Colonic mucosa (tissue), 4 donors: ENCODE data around the gene IQCN. TPM values are rescaled to one million over a fixed set of nuclear protein-coding genes. Genes with fewer than 3 reads are reported as not detected.
"Not testable (repeated sequence)": the region's sequence is repeated elsewhere in the genome, so short reads cannot be mapped to it uniquely, and the experiment has no call there.

Experiments
- DNase-seq: peaks from one replicate; pipeline ENCODE4 v3.0.0-alpha.2; 2020
- H3K27ac ChIP-seq: fragments of 200-600 bp; one replicate; pipeline ENCODE4 v1.8.0; 2021
- H3K27me3 ChIP-seq: fragments of 200-600 bp; one replicate; pipeline ENCODE4 v1.8.0; 2021
- H3K36me3 ChIP-seq: fragments of 200-600 bp; one replicate; pipeline ENCODE4 v1.8.0; 2021
- H3K4me1 ChIP-seq: fragments of 200-600 bp; one replicate; pipeline ENCODE4 v1.8.0; 2021; ENCODE audit warnings: mild to moderate bottlenecking
- H3K4me3 ChIP-seq: fragments of 200-600 bp; one replicate; pipeline ENCODE4 v1.8.0; 2021
- H3K9ac ChIP-seq, 2 donors: one replicate each; pipeline ENCODE4 v1.7.0; 2013; ENCODE audit warnings: control low read depth in 2 of 2, low read depth in 2 of 2, low read length in 2 of 2
- H3K9me3 ChIP-seq: fragments of 200-600 bp; one replicate; pipeline ENCODE4 v1.8.0; 2021
- CTCF ChIP-seq: fragments of 200-600 bp; IDR thresholded peaks from one replicate; pipeline ENCODE4 v1.8.0; 2022; ENCODE audit warnings: antibody characterized with exemption, mild to moderate bottlenecking
- intact Hi-C: fragments of 100-400 bp; cut with DNase I; formaldehyde crosslinking; loops from one replicate; pipeline ENCODE4 v1.14.1; 2022
- microRNA-seq: library from miRNA; unstranded; fragments of <30 nt; microRNA quantifications from one replicate; pipeline ENCODE4, GENCODE V29; 2019
- total RNA-seq, 2 donors: library from RNA; stranded (reverse); fragmentation: NEBNext Ultra II Directional in 1 of 2; extraction: Animal tissue kit (Norgen Biotek cat#: 25700) in 1 of 2; gene quantifications; one replicate each; pipeline ENCODE4 v1.2.1, GENCODE V29; 2021
- donor health status: healthy.
- donor health status: DM: no; HTN: no; CAD: no.
- donor health status: DM: no; HTN: no; CAD: no.

The IQCN gene
- total RNA-seq, 2 donors from 2014 or later: 1.7 to 3.0 TPM

DNA sequence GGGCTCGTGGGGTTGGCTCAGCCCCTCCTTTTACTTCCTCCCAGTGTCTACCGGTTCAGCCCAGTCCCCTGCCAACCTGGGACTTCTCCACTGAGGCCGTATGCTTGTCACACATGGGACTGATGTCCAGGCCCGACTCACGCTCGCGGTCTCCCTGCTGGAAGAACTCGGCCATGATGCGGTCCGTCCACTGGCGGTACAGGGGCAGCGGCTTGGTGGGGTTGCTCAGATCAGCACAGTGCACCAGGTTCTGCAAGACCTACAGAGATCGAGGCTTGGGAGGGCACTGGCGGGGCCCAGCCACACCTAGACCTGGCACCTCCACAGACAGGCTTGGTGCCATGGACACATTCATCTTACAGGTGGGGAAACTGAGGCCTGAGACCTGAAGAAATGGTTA is 62.6 kb downstream of the IQCN start:
- intact Hi-C loops: loop anchor here (10.0 kb wide), 1 partner anchor 123 kb away; no protein-coding TSS in a partner anchor
- Histone ChIP-seq H3K4me1 (no peaks in the 10 kb centered on the region), H3K27ac (no peak overlapping the region), H3K4me3 (no peak overlapping the region), H3K9ac (no peak overlapping the region), H3K36me3 (no peaks in the 10 kb centered on the region), H3K27me3 (no peaks in the 10 kb centered on the region), H3K9me3 (no peaks in the 10 kb centered on the region)
- DNase-seq: no peak
- TF ChIP-seq CTCF: no peak

DNA sequence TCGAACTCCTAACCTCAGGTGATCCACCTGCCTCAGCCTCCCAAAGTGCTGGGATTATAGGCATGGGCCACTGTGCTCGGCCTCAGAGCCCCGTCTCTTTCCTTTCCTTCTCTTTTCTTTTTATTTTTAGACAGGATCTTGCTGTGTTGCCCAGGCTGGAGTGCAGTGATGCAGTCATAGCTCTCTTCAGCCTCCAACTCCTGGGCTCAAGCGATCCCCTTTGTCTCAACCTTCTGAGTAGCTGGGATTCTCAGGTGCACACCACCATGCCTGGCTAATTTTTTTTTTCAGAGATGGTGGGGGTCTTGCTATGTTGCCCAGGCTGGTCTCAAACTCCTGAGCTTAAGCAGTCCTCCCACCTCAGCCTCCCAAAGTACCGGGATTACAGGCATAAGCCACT is 64.3 kb downstream of the IQCN start:
- intact Hi-C loops: loop anchor here (5.0 to 10.0 kb wide), 3 partner anchors 42 to 205 kb away; partner anchors contain the start of gene SSBP4
- not testable (repeated sequence) for H3K9ac ChIP-seq

DNA sequence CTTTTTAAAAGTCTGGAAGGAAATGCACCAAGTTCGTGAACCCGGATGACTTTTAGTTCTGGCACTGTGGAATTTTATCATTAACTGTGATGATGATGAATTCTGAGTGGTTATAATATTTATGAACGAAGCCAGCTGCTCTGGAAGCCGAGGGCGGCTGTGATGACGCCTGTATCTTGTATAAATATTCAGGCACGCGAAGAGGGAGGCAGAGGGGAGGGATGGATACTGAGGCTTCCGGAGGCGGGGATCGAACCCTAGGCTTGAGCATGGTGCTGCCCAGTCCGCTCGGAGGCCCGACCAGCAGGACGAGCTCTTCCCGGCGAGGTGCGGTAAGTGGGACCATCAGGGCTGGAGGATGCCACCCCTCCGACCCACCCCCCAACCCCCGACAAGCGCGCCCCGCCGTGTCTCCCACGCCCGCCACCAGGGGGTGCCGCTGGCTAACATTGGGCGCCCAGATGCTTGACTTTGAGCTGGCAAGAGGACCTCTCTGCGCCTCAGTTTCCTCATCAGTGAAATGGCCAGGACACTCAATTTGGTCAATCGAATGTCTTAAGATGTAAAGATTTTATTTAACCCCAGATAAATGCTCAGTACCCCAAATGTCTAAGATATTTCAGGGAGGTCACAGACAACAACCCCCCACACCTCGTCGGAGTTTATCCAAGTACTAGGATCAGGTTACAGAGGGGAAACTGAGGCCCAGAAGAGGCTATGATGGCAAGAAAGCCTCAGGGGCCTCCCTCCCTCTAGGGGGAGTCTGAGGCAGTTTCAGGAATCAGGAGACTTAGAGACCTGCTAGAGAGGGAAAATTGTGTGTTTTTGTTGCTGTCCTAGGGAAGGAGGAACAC is 65.9 kb downstream of the IQCN start:
- Histone ChIP-seq H3K27me3 (no peaks in the 10 kb centered on the region), H3K36me3 (no peaks in the 10 kb centered on the region), H3K27ac (no peak overlapping the region), H3K4me3 (no peak overlapping the region), H3K9ac (no peak overlapping the region), H3K4me1 (no peaks in the 10 kb centered on the region), H3K9me3 (no peaks in the 10 kb centered on the region)
- TF ChIP-seq CTCF: peak; percentile 80
- DNase-seq: peak; percentile 48
- intact Hi-C loops: loop anchor here (5.0 to 10.0 kb wide), 2 partner anchors 44 to 206 kb away; partner anchors contain the start of gene SSBP4

More for the DNA sequence above, 64.3 kb downstream of the IQCN start:
- H3K36me3 ChIP-seq, H3K4me1 ChIP-seq, DNase-seq, H3K27ac ChIP-seq, H3K4me3 ChIP-seq, H3K9me3 ChIP-seq, H3K27me3 ChIP-seq: not testable (repeated sequence)

Small RNAs within 50 kb of the gene (microRNA-seq; reads per million reads assigned to microRNA genes)
- 2.8 reads per million for gene MIR3188

Other genes starting within 250 kb of the IQCN start
- 1 to 10 TPM in 1 of 2 donors, under 1 TPM in 1; 0.53 to 1.1 TPM for gene IL12RB1, start 187.5 kb downstream of the IQCN start, total RNA-seq
- gene MAST3, start 176.7 kb downstream of the IQCN start, total RNA-seq: 10 to 100 TPM; 24.3 to 30.9 TPM
- 10 to 100 TPM; 42.9 to 48.2 TPM for gene PIK3R2, start 121.3 kb downstream of the IQCN start, total RNA-seq
- 10 to 100 TPM; 47.1 to 95.2 TPM for gene IFI30, start 100.6 kb downstream of the IQCN start, total RNA-seq
- gene MPV17L2, start 81.2 kb downstream of the IQCN start, total RNA-seq: 10 to 100 TPM in 1 of 2 donors, 1 to 10 TPM in 1; 8.9 to 21.7 TPM
- 1 to 10 TPM; 3.5 to 4.2 TPM for gene RAB3A, start 70.4 kb downstream of the IQCN start, total RNA-seq
- 1 to 10 TPM; 2.1 TPM for gene PDE4C, start 48.0 kb downstream of the IQCN start, total RNA-seq
- gene JUND, start 7.2 kb upstream of the IQCN start, total RNA-seq: 100 to 1,000 TPM; 177 to 418 TPM
- 100 to 1,000 TPM; 128 to 308 TPM for gene LSM4, start 48.6 kb upstream of the IQCN start, total RNA-seq
- gene PGPEP1, start 66.1 kb upstream of the IQCN start, total RNA-seq: 10 to 100 TPM; 62.6 to 99.0 TPM
- gene GDF15, start 111.7 kb upstream of the IQCN start, total RNA-seq: 100 to 1,000 TPM; 120 to 159 TPM
- 1 to 10 TPM; 1.4 to 3.9 TPM for gene LRRC25, start 123.2 kb upstream of the IQCN start, total RNA-seq
- 10 to 100 TPM; 40.1 to 77.3 TPM for gene SSBP4, start 144.9 kb upstream of the IQCN start, total RNA-seq
- gene ISYNA1, start 163.7 kb upstream of the IQCN start, total RNA-seq: 10 to 100 TPM; 17.7 to 25.7 TPM
- gene ELL, start 247.6 kb upstream of the IQCN start, total RNA-seq: 10 to 100 TPM; 16.3 to 18.6 TPM